ENCODE data around the gene TRIM4.
A peak's percentile ranks its signal among the peaks of the same experiment; 100 is the strongest.
"Not testable (repeated sequence)": the region's sequence is repeated elsewhere in the genome, so short reads cannot be mapped to it uniquely, and the experiment has no call there.

The TRIM4 gene

GRCh38 chr7:99918959-99919813, at the start of gene TRIM4:
TSS of gene TRIM4 (minus strand) at chr7:99919530. CDS start at chr7:99919401, 129 bp downstream.
- H3K4me3 Mint-ChIP-seq = peak within 1 kb of the TSS; percentile 88
- ATAC-seq (replicated peaks; ENCODE audit: extremely low read depth, poor library complexity, severe bottlenecking) = peak; percentile 99
- H3K9me3 Mint-ChIP-seq = no peaks in the 10 kb centered on the region
- peaks cover 48% of the 10 kb centered on the region for H3K4me1 Mint-ChIP-seq
- H3K36me3 Mint-ChIP-seq (ENCODE audit: insufficient read depth) = peaks cover 17% of the 10 kb centered on the region
- H3K27me3 Mint-ChIP-seq = no peaks in the 10 kb centered on the region
- peak within 1 kb of the TSS; percentile 93 for H3K27ac Mint-ChIP-seq (ENCODE audit: low read depth)
- DNase-seq (ENCODE audit: low spot score in 2 of 2) = peak; percentile 78 to 83

- Mint-ChIP-seq H3K36me3 (ENCODE audit: insufficient read depth) (peaks cover 1% of the 10 kb centered on the region), H3K4me3 (no peak overlapping the region), H3K9me3 (no peaks in the 10 kb centered on the region), H3K27ac (ENCODE audit: low read depth) (no peak overlapping the region), H3K27me3 (peaks cover 96% of the 10 kb centered on the region), H3K4me1 (no peaks in the 10 kb centered on the region)
- ATAC-seq (replicated peaks; ENCODE audit: extremely low read depth, poor library complexity, severe bottlenecking) = no peak
- DNase-seq (ENCODE audit: low spot score in 2 of 2) = no peak
Measured at GRCh38 chr7:99958564-99959227, 39.4 kb upstream of the TRIM4 start.

- Mint-ChIP-seq H3K9me3 (no peaks in the 10 kb centered on the region), H3K27ac (ENCODE audit: low read depth) (no peak overlapping the region), H3K36me3 (ENCODE audit: insufficient read depth) (no peaks in the 10 kb centered on the region), H3K4me1 (no peaks in the 10 kb centered on the region), H3K4me3 (no peak overlapping the region), H3K27me3 (peaks cover 62% of the 10 kb centered on the region)
- ATAC-seq (replicated peaks; ENCODE audit: extremely low read depth, poor library complexity, severe bottlenecking) (no peak), DNase-seq (ENCODE audit: low spot score in 2 of 2) (no peak)
Measured at GRCh38 chr7:99955247-99955646, 35.9 kb upstream of the TRIM4 start.

- not testable (repeated sequence) for H3K36me3 Mint-ChIP-seq (ENCODE audit: insufficient read depth); ATAC-seq (replicated peaks; ENCODE audit: extremely low read depth, poor library complexity, severe bottlenecking); H3K4me3 Mint-ChIP-seq; DNase-seq (ENCODE audit: low spot score in 2 of 2); H3K9me3 Mint-ChIP-seq; H3K4me1 Mint-ChIP-seq; H3K27ac Mint-ChIP-seq (ENCODE audit: low read depth)
- peaks cover 62% of the 10 kb centered on the region for H3K27me3 Mint-ChIP-seq
Measured at GRCh38 chr7:99954643-99955042, 35.3 kb upstream of the TRIM4 start.

- no peaks in the 10 kb centered on the region for H3K9me3 Mint-ChIP-seq
- no peak overlapping the region for H3K4me3 Mint-ChIP-seq
- no peaks in the 10 kb centered on the region for H3K4me1 Mint-ChIP-seq
- no peaks in the 10 kb centered on the region for H3K36me3 Mint-ChIP-seq (ENCODE audit: insufficient read depth)
- H3K27ac Mint-ChIP-seq (ENCODE audit: low read depth) = no peak overlapping the region
- DNase-seq (ENCODE audit: low spot score in 2 of 2) (no peak), ATAC-seq (replicated peaks; ENCODE audit: extremely low read depth, poor library complexity, severe bottlenecking) (no peak)
- H3K27me3 Mint-ChIP-seq = peaks cover 62% of the 10 kb centered on the region
Measured at GRCh38 chr7:99953649-99954048, 34.3 kb upstream of the TRIM4 start.

- H3K4me3 Mint-ChIP-seq; DNase-seq (ENCODE audit: low spot score in 2 of 2); H3K9me3 Mint-ChIP-seq; H3K36me3 Mint-ChIP-seq (ENCODE audit: insufficient read depth); H3K4me1 Mint-ChIP-seq; H3K27ac Mint-ChIP-seq (ENCODE audit: low read depth); ATAC-seq (replicated peaks; ENCODE audit: extremely low read depth, poor library complexity, severe bottlenecking): not testable (repeated sequence)
- peaks cover 62% of the 10 kb centered on the region for H3K27me3 Mint-ChIP-seq
Measured at GRCh38 chr7:99952649-99953048, 33.3 kb upstream of the TRIM4 start.

- H3K4me3 Mint-ChIP-seq; H3K9me3 Mint-ChIP-seq; DNase-seq (ENCODE audit: low spot score in 2 of 2); H3K36me3 Mint-ChIP-seq (ENCODE audit: insufficient read depth); H3K27ac Mint-ChIP-seq (ENCODE audit: low read depth); H3K4me1 Mint-ChIP-seq; ATAC-seq (replicated peaks; ENCODE audit: extremely low read depth, poor library complexity, severe bottlenecking): not testable (repeated sequence)
- peaks cover 60% of the 10 kb centered on the region for H3K27me3 Mint-ChIP-seq
Measured at GRCh38 chr7:99950819-99951218, 31.5 kb upstream of the TRIM4 start.

- Mint-ChIP-seq H3K4me3 (no peak overlapping the region), H3K27ac (ENCODE audit: low read depth) (no peak overlapping the region), H3K9me3 (no peaks in the 10 kb centered on the region), H3K27me3 (peaks cover 49% of the 10 kb centered on the region), H3K36me3 (ENCODE audit: insufficient read depth) (no peaks in the 10 kb centered on the region), H3K4me1 (no peaks in the 10 kb centered on the region)
- ATAC-seq (replicated peaks; ENCODE audit: extremely low read depth, poor library complexity, severe bottlenecking) (no peak), DNase-seq (ENCODE audit: low spot score in 2 of 2) (no peak)
Measured at GRCh38 chr7:99949645-99950228, 30.4 kb upstream of the TRIM4 start.

- peaks cover 6% of the 10 kb centered on the region for H3K4me1 Mint-ChIP-seq
- H3K36me3 Mint-ChIP-seq (ENCODE audit: insufficient read depth) = no peaks in the 10 kb centered on the region
- H3K4me3 Mint-ChIP-seq = no peak overlapping the region
Measured at GRCh38 chr7:99947608-99948007, 28.3 kb upstream of the TRIM4 start.

GRCh38 chr7:99944497-99945070, 25.3 kb upstream of the TRIM4 start:
- Mint-ChIP-seq H3K27me3 (peaks cover 78% of the 10 kb centered on the region), H3K27ac (ENCODE audit: low read depth) (no peak overlapping the region), H3K9me3 (no peaks in the 10 kb centered on the region), H3K36me3 (ENCODE audit: insufficient read depth) (peaks cover 3% of the 10 kb centered on the region), H3K4me3 (no peak overlapping the region), H3K4me1 (peaks cover 6% of the 10 kb centered on the region)
- ATAC-seq (replicated peaks; ENCODE audit: extremely low read depth, poor library complexity, severe bottlenecking) = no peak
- no peak for DNase-seq (ENCODE audit: low spot score in 2 of 2)

More at GRCh38 chr7:99947608-99948007, 28.3 kb upstream of the TRIM4 start:
- ATAC-seq (replicated peaks; ENCODE audit: extremely low read depth, poor library complexity, severe bottlenecking) (no peak), DNase-seq (ENCODE audit: low spot score in 2 of 2) (no peak)
- peaks cover 57% of the 10 kb centered on the region for H3K27me3 Mint-ChIP-seq
- H3K27ac Mint-ChIP-seq (ENCODE audit: low read depth) = no peak overlapping the region
- H3K9me3 Mint-ChIP-seq = no peaks in the 10 kb centered on the region

GRCh38 chr7:99943641-99944496, 24.5 kb upstream of the TRIM4 start:
- Mint-ChIP-seq H3K9me3 (peaks cover 6% of the 10 kb centered on the region), H3K4me3 (no peak overlapping the region), H3K27me3 (peaks cover 78% of the 10 kb centered on the region), H3K4me1 (peaks cover 6% of the 10 kb centered on the region), H3K27ac (ENCODE audit: low read depth) (no peak overlapping the region), H3K36me3 (ENCODE audit: insufficient read depth) (peaks cover 3% of the 10 kb centered on the region)
- DNase-seq (ENCODE audit: low spot score in 2 of 2) = no peak
- ATAC-seq (replicated peaks; ENCODE audit: extremely low read depth, poor library complexity, severe bottlenecking) = no peak

- ATAC-seq (replicated peaks; ENCODE audit: extremely low read depth, poor library complexity, severe bottlenecking) = no peak
- Mint-ChIP-seq H3K36me3 (ENCODE audit: insufficient read depth) (peaks cover 3% of the 10 kb centered on the region), H3K4me3 (no peak overlapping the region), H3K27me3 (peaks cover 89% of the 10 kb centered on the region), H3K9me3 (peaks cover 6% of the 10 kb centered on the region), H3K4me1 (no peaks in the 10 kb centered on the region), H3K27ac (ENCODE audit: low read depth) (no peak overlapping the region)
- DNase-seq (ENCODE audit: low spot score in 2 of 2) = no peak
Measured at GRCh38 chr7:99938296-99938695, 19.0 kb upstream of the TRIM4 start.

Data from central memory CD8-positive, alpha-beta T cell (primary cell).